Activated CD4-positive, alpha-beta memory T cell treated with anti-CD3 and anti-CD28 coated beads for 36 hours (primary cell): ENCODE results near the gene FOXP1. TPM values are rescaled to one million over a fixed set of nuclear protein-coding genes. Genes with fewer than 3 reads are reported as not detected.

Experiments used
- CTCF ChIA-PET: fragments of 350-600 bp; sonication (Branson Sonifier 250); formaldehyde crosslinking; loops from one replicate; lab custom pipeline; 2021; ENCODE audit warnings: antibody characterized with exemption, inconsistent platforms; lab: Charles Lee
- POLR2A ChIA-PET: fragments of 350-600 bp; sonication (Branson Sonifier 250); formaldehyde crosslinking; loops from one replicate; lab custom pipeline; 2021; ENCODE audit warnings: antibody characterized with exemption; lab: Charles Lee
- DNase-seq: peaks from one replicate; pipeline ENCODE4 v3.0.0-alpha.2; 2020
- H3K27ac Mint-ChIP-seq: one replicate; pipeline ENCODE4 v1.8.0; 2021; ENCODE audit warnings: mixed read lengths
- H3K27me3 Mint-ChIP-seq: one replicate; pipeline ENCODE4 v1.8.0; 2021; ENCODE audit warnings: mixed read lengths
- H3K36me3 Mint-ChIP-seq: one replicate; pipeline ENCODE4 v1.8.0; 2021; ENCODE audit warnings: mixed read lengths
- H3K4me1 Mint-ChIP-seq: one replicate; pipeline ENCODE4 v1.8.0; 2021; ENCODE audit warnings: low read depth, mixed read lengths
- H3K4me3 Mint-ChIP-seq: one replicate; pipeline ENCODE4 v1.8.0; 2021; ENCODE audit warnings: mild to moderate bottlenecking, mixed read lengths
- H3K9me3 Mint-ChIP-seq: one replicate; pipeline ENCODE4 v1.8.0; 2021; ENCODE audit warnings: mixed read lengths
- intact Hi-C: fragments of 100-400 bp; cut with micrococcal nuclease; formaldehyde crosslinking; loops from one replicate; pipeline ENCODE4 v1.15.1; 2023
- total RNA-seq, 2 experiments: library from RNA; stranded (reverse); gene quantifications; one replicate each; pipeline ENCODE4 v1.2.3, GENCODE V29; 2021

FOXP1 gene
- total RNA-seq, 2 experiments from 2014 or later, result 94.4 to 102 TPM

DNA sequence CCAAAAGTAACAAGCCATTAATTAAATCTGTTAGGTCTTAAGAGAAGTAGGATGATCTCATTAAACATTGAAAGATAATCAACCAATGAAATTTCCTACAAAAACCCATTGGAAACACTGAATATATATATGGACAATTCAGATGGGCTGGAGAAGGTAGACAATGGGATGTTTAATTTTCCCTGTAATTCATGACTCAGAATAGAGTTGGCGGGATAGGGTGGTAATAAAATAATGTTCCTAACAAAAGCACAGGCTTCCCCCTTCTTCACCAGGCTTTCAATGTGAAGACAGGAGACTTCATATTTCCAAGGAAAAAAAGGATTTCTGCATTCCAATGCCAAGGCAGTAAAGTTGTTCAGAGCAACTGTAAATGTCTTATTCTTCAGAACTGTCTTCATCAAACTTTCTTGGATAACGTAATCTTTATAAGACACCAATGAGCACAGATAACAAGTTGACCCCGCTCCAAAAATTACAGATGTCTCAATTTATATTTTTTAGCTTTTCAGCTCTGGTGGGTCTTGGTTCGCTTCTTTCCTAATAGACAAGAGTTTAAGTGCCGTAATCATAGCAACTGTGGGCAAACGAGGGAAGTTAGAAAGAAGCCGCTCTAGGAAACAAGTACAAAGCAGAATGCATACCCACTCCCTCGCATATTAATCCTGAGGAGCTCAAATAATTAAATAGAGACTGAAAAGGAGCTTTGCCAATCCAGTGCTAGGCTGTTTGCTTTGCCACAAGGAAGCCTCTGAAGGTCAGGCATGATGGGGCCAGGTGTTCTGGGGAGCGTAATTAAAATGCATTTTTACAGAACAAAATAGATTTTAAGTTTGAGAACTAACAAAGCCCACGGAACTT, 377.0 kb downstream of the FOXP1 start:
- Mint-ChIP-seq H3K4me1 (peaks cover 83% of the 10 kb centered on the region), H3K27ac (no peak overlapping the region), H3K4me3 (no peak overlapping the region), H3K9me3 (no peaks in the 10 kb centered on the region), H3K36me3 (peaks cover 4% of the 10 kb centered on the region), H3K27me3 (no peaks in the 10 kb centered on the region)
- no peak for DNase-seq
- CTCF ChIA-PET, result no interaction called here
- intact Hi-C loops, result no loop called here
- POLR2A ChIA-PET, result no interaction called here

DNA sequence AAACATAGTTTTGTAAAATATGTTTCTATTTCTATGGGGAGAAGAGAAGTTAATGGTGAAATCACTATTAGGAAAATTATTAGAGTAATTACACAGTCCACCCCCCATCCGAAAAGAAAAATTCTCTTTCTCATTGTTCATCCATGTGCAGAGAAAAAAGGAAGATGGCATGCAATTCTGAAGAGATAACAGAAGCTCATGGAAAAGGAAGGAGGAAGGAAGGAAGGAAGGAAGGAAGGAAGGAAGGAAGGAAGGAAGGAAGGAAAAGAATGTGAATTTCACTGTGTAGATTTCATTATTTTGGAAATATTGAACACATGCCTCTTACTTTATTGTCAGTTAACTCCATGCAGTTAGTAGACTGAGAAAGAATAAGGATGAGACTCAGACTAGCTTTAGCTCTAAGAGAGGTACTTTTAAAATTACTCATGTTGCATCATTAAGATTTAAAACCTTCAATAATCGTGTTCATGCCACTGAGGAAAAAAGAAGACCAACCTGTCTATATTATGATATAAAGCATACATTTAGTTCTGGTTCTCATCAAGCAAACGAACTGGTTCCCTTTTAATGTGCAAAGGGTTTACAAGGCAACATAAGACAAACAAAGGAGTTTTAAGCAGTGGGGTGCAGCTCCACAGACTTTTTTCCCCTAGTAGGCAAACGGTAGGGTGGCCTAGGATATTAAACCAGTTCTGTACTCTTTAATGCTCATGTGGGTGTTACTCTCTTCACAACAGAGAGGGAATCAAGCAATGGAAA, 379.6 kb downstream of the FOXP1 start:
- peaks cover 70% of the 10 kb centered on the region for H3K4me1 Mint-ChIP-seq
- no peaks in the 10 kb centered on the region for H3K9me3 Mint-ChIP-seq
- H3K4me3 Mint-ChIP-seq, result no peak overlapping the region
- ChIA-PET POLR2A (no interaction called here), CTCF (interaction anchor here (0.6 to 0.8 kb wide), 2 partner anchors 22 to 416 kb away, joined by 3 read pairs; no protein-coding TSS in a partner anchor)
- DNase-seq, result no peak
- no peaks in the 10 kb centered on the region for H3K27me3 Mint-ChIP-seq
- H3K27ac Mint-ChIP-seq, result no peak overlapping the region
- intact Hi-C loops, result no loop called here
- no peaks in the 10 kb centered on the region for H3K36me3 Mint-ChIP-seq

DNA sequence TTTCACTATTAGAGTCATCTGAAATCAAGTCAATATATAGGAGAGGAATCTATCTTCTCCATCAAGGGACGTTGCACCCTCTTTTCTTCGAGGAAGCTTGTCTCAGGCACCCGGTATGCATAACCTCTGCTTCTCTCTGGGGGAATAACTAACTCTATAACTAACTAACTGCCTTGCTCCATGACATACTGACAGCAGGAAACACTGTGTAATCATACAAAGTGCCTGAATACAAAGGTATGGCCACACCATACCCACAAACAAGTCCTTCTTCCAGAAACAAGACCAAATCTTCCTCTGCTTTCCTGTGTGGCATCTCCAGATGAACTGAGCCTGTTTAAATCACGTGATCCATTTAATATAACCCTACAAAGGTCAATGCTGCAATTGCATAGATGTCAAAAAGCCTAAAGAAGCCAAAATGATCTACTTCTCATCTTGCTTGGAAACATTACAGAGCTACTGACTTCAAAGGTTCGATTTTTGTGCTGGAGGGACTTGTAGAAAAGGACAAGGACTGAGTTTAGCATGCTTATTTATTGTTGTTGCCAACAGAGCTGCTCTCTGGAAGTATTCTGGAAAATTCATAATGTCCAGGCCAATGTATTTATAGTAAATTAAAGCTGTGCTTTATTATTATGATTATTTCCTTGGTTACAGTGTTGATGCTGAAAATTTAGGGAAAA, 380.5 kb downstream of the FOXP1 start:
- no peaks in the 10 kb centered on the region for H3K36me3 Mint-ChIP-seq
- peaks cover 61% of the 10 kb centered on the region for H3K4me1 Mint-ChIP-seq
- no peaks in the 10 kb centered on the region for H3K27me3 Mint-ChIP-seq
- H3K9me3 Mint-ChIP-seq, result no peaks in the 10 kb centered on the region
- no peak overlapping the region for H3K27ac Mint-ChIP-seq
- no peak overlapping the region for H3K4me3 Mint-ChIP-seq
- CTCF ChIA-PET, result interaction anchor here (0.6 to 0.8 kb wide), 2 partner anchors 23 to 415 kb away, joined by 3 read pairs; no protein-coding TSS in a partner anchor
- no peak for DNase-seq
- intact Hi-C loops, result no loop called here
- POLR2A ChIA-PET, result no interaction called here

DNA sequence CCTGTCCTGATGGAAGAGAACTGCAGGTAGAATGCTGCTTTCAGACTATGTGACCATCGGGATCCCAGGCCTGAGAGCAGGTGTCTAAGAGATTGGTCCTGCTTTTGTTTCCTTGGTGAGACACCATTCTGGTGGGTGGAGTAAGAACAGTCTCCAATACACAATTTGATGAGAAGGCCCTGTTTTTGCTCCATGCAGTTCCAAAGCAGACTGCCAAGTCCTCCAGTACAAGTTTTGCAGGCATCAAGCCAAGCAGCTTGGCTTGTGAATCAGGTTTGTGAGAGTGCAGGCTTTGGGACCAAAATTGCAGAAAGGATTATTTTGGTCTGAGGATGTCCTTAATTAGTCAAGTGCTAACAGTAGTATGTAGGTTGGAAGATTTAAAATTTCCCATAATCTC, 381.6 kb downstream of the FOXP1 start:
- Mint-ChIP-seq H3K36me3 (peaks cover 2% of the 10 kb centered on the region), H3K4me1 (peaks cover 52% of the 10 kb centered on the region), H3K27me3 (no peaks in the 10 kb centered on the region), H3K27ac (no peak overlapping the region), H3K9me3 (no peaks in the 10 kb centered on the region), H3K4me3 (no peak overlapping the region)
- ChIA-PET POLR2A (no interaction called here), CTCF (no interaction called here)
- intact Hi-C loops, result no loop called here
- DNase-seq, result no peak

DNA sequence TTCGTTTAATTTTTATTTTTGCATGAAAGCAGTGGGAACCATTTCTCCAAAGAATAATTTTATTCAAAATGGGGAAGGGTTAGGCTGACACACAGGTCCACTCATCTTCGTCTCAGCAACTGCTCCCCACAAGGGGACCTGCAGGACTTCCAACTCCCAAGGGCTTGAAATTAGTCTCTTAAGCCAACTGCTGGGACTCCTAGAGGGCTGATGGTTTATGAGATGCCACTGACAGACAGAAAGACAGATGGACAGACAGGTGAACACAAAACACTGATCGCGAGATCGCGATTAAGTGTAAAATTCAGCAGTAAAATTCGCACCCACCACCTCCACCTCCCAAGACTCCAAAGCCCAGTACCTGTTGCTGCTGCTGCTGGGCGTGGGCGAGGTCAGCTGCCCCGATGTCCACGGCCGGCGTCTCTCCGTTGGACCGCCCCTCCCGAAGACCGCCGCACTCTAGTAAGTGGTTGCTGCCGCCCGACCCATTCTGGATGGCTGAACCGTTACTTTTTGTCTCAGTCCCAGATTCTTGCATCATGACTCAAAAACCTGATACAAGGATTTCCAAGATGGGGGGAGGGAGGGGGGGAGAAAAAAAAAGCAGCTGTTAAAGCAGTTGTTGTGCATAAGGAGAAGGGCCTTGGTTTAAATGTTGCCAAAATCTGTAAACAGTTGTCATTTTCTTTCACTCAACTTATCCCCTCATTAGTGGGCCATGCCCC, 385.5 kb downstream of the FOXP1 start:
- Mint-ChIP-seq H3K4me3 (no peak overlapping the region), H3K36me3 (peaks cover 4% of the 10 kb centered on the region), H3K4me1 (peaks cover 40% of the 10 kb centered on the region), H3K27me3 (no peaks in the 10 kb centered on the region), H3K9me3 (no peaks in the 10 kb centered on the region), H3K27ac (no peak overlapping the region)
- DNase-seq, result no peak
- CTCF ChIA-PET, result no interaction called here
- intact Hi-C loops, result no loop called here
- POLR2A ChIA-PET, result no interaction called here

DNA sequence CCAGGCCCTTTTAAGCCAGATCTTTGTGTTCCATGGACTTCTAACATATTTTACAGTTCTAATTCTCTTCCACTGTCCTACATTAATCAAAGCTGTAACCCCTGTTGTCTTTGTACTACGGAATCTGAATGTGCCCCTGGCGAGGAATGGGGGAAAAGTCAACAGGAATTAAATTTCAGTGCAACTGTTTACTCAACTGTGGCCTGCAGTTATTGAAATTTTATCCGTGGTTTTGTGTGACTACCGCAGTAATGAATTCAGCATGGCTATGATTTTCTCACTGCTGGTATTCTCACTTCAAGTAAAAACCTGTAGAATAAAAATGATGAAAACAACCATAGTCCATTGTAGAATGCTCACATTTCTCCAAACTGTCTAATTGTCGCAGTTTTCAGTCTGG, 388.0 kb downstream of the FOXP1 start:
- H3K36me3 Mint-ChIP-seq, result peaks cover 6% of the 10 kb centered on the region
- no peaks in the 10 kb centered on the region for H3K9me3 Mint-ChIP-seq
- intact Hi-C loops, result no loop called here
- ChIA-PET POLR2A (no interaction called here), CTCF (no interaction called here)
- DNase-seq, result no peak
- H3K4me1 Mint-ChIP-seq, result peaks cover 45% of the 10 kb centered on the region
- H3K27ac Mint-ChIP-seq, result no peak overlapping the region
- no peak overlapping the region for H3K4me3 Mint-ChIP-seq
- H3K27me3 Mint-ChIP-seq, result no peaks in the 10 kb centered on the region

DNA sequence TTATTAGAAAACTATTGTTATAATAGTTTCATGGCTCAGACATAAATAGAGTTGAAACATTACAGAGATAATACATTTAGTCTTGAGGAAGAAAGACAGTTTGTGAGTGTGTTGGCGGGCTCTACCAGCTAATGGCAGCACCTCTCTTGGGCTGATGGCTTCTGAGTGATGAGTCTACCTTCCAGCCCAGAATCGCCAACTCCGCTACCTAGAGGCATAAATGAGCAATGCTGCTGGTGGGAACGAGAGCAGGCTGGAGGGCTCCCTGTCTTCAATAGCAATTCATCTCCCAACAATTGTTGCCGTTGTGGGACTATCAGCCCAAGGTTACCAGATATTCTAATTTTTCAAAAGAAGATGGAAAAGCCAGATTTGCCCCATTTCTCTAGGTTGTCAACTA, 388.7 kb downstream of the FOXP1 start:
- Mint-ChIP-seq H3K4me3 (no peak overlapping the region), H3K27ac (no peak overlapping the region), H3K27me3 (no peaks in the 10 kb centered on the region), H3K4me1 (peaks cover 48% of the 10 kb centered on the region), H3K9me3 (no peaks in the 10 kb centered on the region), H3K36me3 (peaks cover 6% of the 10 kb centered on the region)
- no peak for DNase-seq
- ChIA-PET POLR2A (no interaction called here), CTCF (no interaction called here)
- intact Hi-C loops, result no loop called here

DNA sequence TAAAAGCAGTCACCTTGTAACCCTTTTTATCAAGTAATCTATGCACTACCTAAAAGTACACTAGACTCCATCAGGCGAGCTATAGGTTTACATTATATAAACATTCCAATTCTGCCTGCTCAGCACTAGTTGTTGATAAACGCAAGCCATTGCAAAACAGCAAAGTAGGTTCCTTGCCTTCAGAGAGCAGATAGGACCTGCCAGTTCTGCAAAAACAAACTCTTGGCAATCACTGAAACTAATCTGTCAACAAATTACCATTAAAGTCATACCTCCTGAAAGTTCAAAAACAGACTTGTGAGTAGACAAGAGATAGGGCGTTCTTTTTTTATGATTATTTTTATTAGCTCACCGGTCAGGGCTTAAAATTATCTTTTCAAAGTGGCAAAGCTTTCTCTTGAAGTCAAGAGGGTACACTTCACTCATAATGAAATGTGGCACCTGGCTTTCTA, 392.5 kb downstream of the FOXP1 start:
- peaks cover 74% of the 10 kb centered on the region for H3K4me1 Mint-ChIP-seq
- intact Hi-C loops, result no loop called here
- no peaks in the 10 kb centered on the region for H3K9me3 Mint-ChIP-seq
- no peak for DNase-seq
- H3K27ac Mint-ChIP-seq, result peak overlapping the region; percentile 61
- POLR2A ChIA-PET, result no interaction called here
- H3K4me3 Mint-ChIP-seq, result no peak overlapping the region
- H3K36me3 Mint-ChIP-seq, result peaks cover 5% of the 10 kb centered on the region
- CTCF ChIA-PET, result interaction anchor here (0.6 kb wide), 1 partner anchor 354 kb away, joined by 5 read pairs; no protein-coding TSS in a partner anchor
- H3K27me3 Mint-ChIP-seq, result no peaks in the 10 kb centered on the region

DNA sequence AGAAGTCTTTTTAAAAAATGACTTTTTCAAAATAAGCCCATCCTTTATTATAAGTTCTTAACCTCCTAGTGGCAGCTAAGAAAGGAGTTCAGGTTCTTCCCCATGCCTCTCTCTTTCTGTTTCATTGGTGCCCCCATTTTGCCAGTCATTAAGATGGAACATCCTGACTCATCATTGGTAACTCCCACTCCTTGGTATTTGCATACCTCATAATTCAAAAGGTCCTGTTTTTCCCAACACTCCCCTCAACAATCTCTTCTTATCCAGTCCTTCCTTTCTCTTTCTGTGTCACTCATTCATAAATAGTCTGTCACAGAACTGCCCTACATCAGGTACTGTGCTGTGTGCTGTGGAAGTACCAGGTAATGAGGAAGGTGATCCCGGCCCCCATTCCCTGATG, 394.0 kb downstream of the FOXP1 start:
- Mint-ChIP-seq H3K4me1 (peaks cover 82% of the 10 kb centered on the region), H3K36me3 (peaks cover 8% of the 10 kb centered on the region), H3K27me3 (no peaks in the 10 kb centered on the region), H3K27ac (peak overlapping the region; percentile 84), H3K9me3 (no peaks in the 10 kb centered on the region), H3K4me3 (no peak overlapping the region)
- DNase-seq, result no peak
- ChIA-PET POLR2A (no interaction called here), CTCF (no interaction called here)
- intact Hi-C loops, result loop anchor here (1.0 to 2.0 kb wide), 2 partner anchors 37 to 59 kb away; no protein-coding TSS in a partner anchor

DNA sequence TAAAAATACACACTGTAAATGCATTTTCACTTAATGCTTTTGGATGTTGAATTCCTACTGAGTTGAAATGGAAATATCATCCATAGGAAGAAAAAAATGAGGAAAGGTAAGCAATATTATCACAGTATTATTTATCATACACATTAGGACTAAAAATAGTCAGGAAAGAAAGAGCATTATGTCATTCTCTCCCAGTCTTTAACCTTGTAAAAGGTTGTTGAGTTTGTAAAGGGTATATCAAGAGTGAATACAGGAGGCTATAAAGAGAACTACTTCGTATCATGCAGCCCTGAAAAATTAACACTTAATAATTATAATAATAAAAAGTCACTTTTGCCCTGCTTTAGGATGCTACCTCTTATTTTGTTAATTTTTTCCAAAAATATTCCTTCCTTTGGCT, 395.8 kb downstream of the FOXP1 start:
- Mint-ChIP-seq H3K4me3 (no peak overlapping the region), H3K27me3 (no peaks in the 10 kb centered on the region), H3K27ac (no peak overlapping the region), H3K36me3 (peaks cover 11% of the 10 kb centered on the region), H3K9me3 (no peaks in the 10 kb centered on the region), H3K4me1 (peaks cover 69% of the 10 kb centered on the region)
- ChIA-PET POLR2A (no interaction called here), CTCF (no interaction called here)
- intact Hi-C loops, result loop anchor here (2.0 kb wide), 1 partner anchor 57 kb away; no protein-coding TSS in a partner anchor
- DNase-seq, result no peak

DNA sequence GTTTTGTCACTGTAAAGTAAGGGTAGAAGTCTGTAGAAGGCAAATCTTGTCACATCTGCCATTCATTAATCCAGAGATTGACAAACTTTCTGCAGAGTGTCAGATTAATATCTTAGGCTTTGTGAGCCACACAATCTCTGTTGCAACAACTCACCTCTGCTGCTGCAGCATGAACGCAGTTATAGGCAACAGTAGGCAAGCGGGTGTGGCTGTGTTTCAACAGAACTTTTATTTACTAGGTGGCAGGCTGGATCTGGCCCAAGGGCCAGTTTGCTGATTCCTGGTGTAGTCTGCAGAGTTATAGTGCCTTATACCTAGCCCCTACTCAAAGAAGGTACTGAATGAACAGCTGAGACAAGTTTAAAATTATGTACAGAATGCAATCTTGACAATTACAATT, 396.7 kb downstream of the FOXP1 start:
- Mint-ChIP-seq H3K27ac (no peak overlapping the region), H3K27me3 (no peaks in the 10 kb centered on the region), H3K9me3 (no peaks in the 10 kb centered on the region), H3K36me3 (peaks cover 9% of the 10 kb centered on the region), H3K4me1 (peaks cover 60% of the 10 kb centered on the region), H3K4me3 (no peak overlapping the region)
- CTCF ChIA-PET, result no interaction called here
- POLR2A ChIA-PET, result no interaction called here
- no peak for DNase-seq
- intact Hi-C loops, result no loop called here
